HL-60 (cell line): ENCODE measurements around the gene LRIT2.

ENCODE experiments used
- DNase-seq, 2 experiments: peaks; one replicate each; pipeline ENCODE4 v3.0.0-alpha.2; 2010 to 2020; ENCODE audit warnings: low read depth in 1 of 2, low spot score in 1 of 2
- H3K27ac ChIP-seq: fragments of 250-450 bp; sonication (Bioruptor Pico); replicated peaks from 2 replicates; pipeline ENCODE4 v1.5.1; 2020; ENCODE audit warnings: mild to moderate bottlenecking, moderate library complexity
- H3K27me3 ChIP-seq: fragments of 250-450 bp; sonication (Bioruptor Pico); 2 replicates; pipeline ENCODE4 v1.5.1; 2021; ENCODE audit warnings: mild to moderate bottlenecking, moderate library complexity; ENCODE audit not compliant: insufficient read depth, poor library complexity, severe bottlenecking
- H3K4me3 ChIP-seq: replicated peaks from 2 replicates; pipeline ENCODE4 v1.5.1; 2011; ENCODE audit warnings: mild to moderate bottlenecking, control low read depth, low read length; ENCODE audit not compliant: insufficient read depth
- CTCF ChIP-seq: IDR thresholded peaks from one replicate; pipeline ENCODE4 v1.5.1; 2011; ENCODE audit warnings: low read length, control low read depth, inconsistent platforms; ENCODE audit not compliant: insufficient read depth
- GABPA ChIP-seq: IDR thresholded peaks from 2 replicates; pipeline ENCODE4 v1.6.1; 2012; ENCODE audit warnings: low read depth
- POLR2AphosphoS5 ChIP-seq: IDR thresholded peaks from 2 replicates; pipeline ENCODE4 v1.6.1; 2012; ENCODE audit warnings: low read depth
- REST ChIP-seq: IDR thresholded peaks from 2 replicates; pipeline ENCODE4 v1.6.1; 2012; ENCODE audit warnings: low read depth; ENCODE audit not compliant: insufficient replicate concordance
- SPI1 ChIP-seq: IDR thresholded peaks from 2 replicates; pipeline ENCODE4 v1.6.1; 2012; ENCODE audit warnings: low read depth, mild to moderate bottlenecking, borderline replicate concordance
- long read RNA-seq: library from polyadenylated mRNA; unstranded; transcript quantifications from one replicate; pipeline ENCODE4 v2.0.0, GENCODE V29; 2020

The LRIT2 gene
- long read RNA-seq: 0 reads

GRCh38 chr10:84225427-84226173 lies at the start of gene LRIT2:
Gene LRIT2, minus strand, starts transcription at chr10:84225544. Its CDS starts 24 bp downstream, at chr10:84225520.
- Histone ChIP-seq H3K27me3 (no peaks in the 10 kb centered on the region), H3K4me3 (no peak within 1 kb of the TSS), H3K27ac (no peak within 1 kb of the TSS)
- TF ChIP-seq CTCF (no peak), REST (no peak), SPI1 (no peak), GABPA (no peak), POLR2AphosphoS5 (no peak)
- no peak for DNase-seq

- DNase-seq: no peak
- Histone ChIP-seq H3K4me3 (no peak overlapping the region), H3K27me3 (peaks cover 2% of the 10 kb centered on the region), H3K27ac (no peak overlapping the region)
- no peak for TF ChIP-seq REST
- no peak for TF ChIP-seq CTCF
- TF ChIP-seq SPI1: no peak
- no peak for TF ChIP-seq GABPA
- no peak for TF ChIP-seq POLR2AphosphoS5
Observed at GRCh38 chr10:84270708-84271107, 45.4 kb upstream of the LRIT2 start.

- Histone ChIP-seq H3K27me3 (peaks cover 2% of the 10 kb centered on the region), H3K4me3 (no peak overlapping the region), H3K27ac (no peak overlapping the region)
- TF ChIP-seq POLR2AphosphoS5 (no peak), GABPA (no peak), SPI1 (no peak), CTCF (no peak), REST (no peak)
- DNase-seq: no peak
Observed at GRCh38 chr10:84269773-84270172, 44.4 kb upstream of the LRIT2 start.
